ENCODE data around the gene SLC2A1. TPM values are rescaled to one million over a fixed set of nuclear protein-coding genes. Genes with fewer than 3 reads are reported as not detected.

Gene SLC2A1
- total and polyA plus RNA-seq, 2 of the 13 experiments (the other 11 are each of a cell fraction or from before 2014, with no cell fraction given), result 125 to 423 TPM

GRCh38 chr1:42933610-42934491 is 24.8 kb downstream of the SLC2A1 start:
- peaks cover 81% of the 10 kb centered on the region for H3K4me1 ChIP-seq (ENCODE audit: insufficient read depth, low read length)
- CTCF ChIA-PET (ENCODE audit: low intra/inter-chr PET ratio, low total read pairs), result no interaction called here
- POLR2A ChIA-PET, result no interaction called here
- no peak for ATAC-seq
- no peak overlapping the region for H3K27ac ChIP-seq (ENCODE audit: extremely low read length, insufficient read depth, low read length)
- no peak overlapping the region for H3K9ac ChIP-seq (ENCODE audit: insufficient read depth, low read depth, low read length)
- H3K36me3 ChIP-seq (replicated peaks in 1 of 2; ENCODE audit: control insufficient read depth in 1 of 2, insufficient read depth in 2 of 2, low read length in 2 of 2), result peaks cover 80 to 100% of the 10 kb centered on the region in 2 experiments
- H3K9me3 ChIP-seq (ENCODE audit: low read length), result no peaks in the 10 kb centered on the region
- H3K79me2 ChIP-seq (ENCODE audit: insufficient read depth, low read length), result peaks cover 72% of the 10 kb centered on the region
- no peaks in the 10 kb centered on the region for H3K27me3 ChIP-seq (ENCODE audit: control insufficient read depth in 1 of 2, insufficient read depth in 2 of 2, low read length in 2 of 2)
- H2AFZ ChIP-seq (ENCODE audit: low read length), result no peak overlapping the region
- 97% methylated on average over 6 of the region's 9 CpGs for WGBS (ENCODE audit: low lambda C conversion rate)
- peaks cover 98% of the 10 kb centered on the region for H4K20me1 ChIP-seq (ENCODE audit: insufficient read depth, low read length)
- FAIRE-seq, result no peak
- no peak overlapping the region for H3K4me2 ChIP-seq (ENCODE audit: low read depth, low read length)
- intact Hi-C loops (cut with micrococcal nuclease; ENCODE audit: unreplicated experiment), result no loop called here
- TF ChIP-seq RBM22 (optimal IDR thresholded peaks at IDR 0.05; ENCODE audit: low read length) (peak; percentile 66), AKAP8 (CRISPR knock-in tag; IDR thresholded peaks at IDR 0.05) (no peak), POLR2AphosphoS5 (IDR thresholded peaks at IDR 0.05; ENCODE audit: low read depth, low read length) (no peak; the same call in 1 of the 2 replicates), POLR2A (IDR thresholded peaks at IDR 0.05; ENCODE audit: insufficient read depth in 1 of 2, low read depth in 2 of 2, low read length in 2 of 2) (peak in 1 of 2 experiments; percentile 35; a peak in 2 of 4 replicates)
- in situ Hi-C loops (cut with HindIII; ENCODE audit: extremely low pct_ligation_motif_present, low pct_unique_long_range_greater_than_20kb), result no loop called here
- no peak overlapping the region for H3K4me3 ChIP-seq (replicated peaks in 1 of 3; ENCODE audit: insufficient read depth in 1 of 3, low read depth in 2 of 3, low read length in 3 of 3)
- DNase-seq (ENCODE audit: low spot score), result no peak
- no TSS peak for BruUV-seq (replicated peaks)

- DNase-seq (ENCODE audit: low spot score) (no peak), FAIRE-seq (no peak), ATAC-seq (no peak)
- in situ Hi-C loops (cut with HindIII; ENCODE audit: extremely low pct_ligation_motif_present, low pct_unique_long_range_greater_than_20kb), result no loop called here
- no peak overlapping the region for H2AFZ ChIP-seq (ENCODE audit: low read length)
- no peak overlapping the region for H3K4me2 ChIP-seq (ENCODE audit: low read depth, low read length)
- BruUV-seq (replicated peaks), result no TSS peak
- H3K9ac ChIP-seq (ENCODE audit: insufficient read depth, low read depth, low read length), result no peak overlapping the region
- CTCF ChIA-PET (ENCODE audit: low intra/inter-chr PET ratio, low total read pairs), result no interaction called here
- H3K4me1 ChIP-seq (ENCODE audit: insufficient read depth, low read length), result peaks cover 81% of the 10 kb centered on the region
- peaks cover 65% of the 10 kb centered on the region for H3K79me2 ChIP-seq (ENCODE audit: insufficient read depth, low read length)
- no peak overlapping the region for H3K27ac ChIP-seq (ENCODE audit: extremely low read length, insufficient read depth, low read length)
- H3K36me3 ChIP-seq (replicated peaks in 1 of 2; ENCODE audit: control insufficient read depth in 1 of 2, insufficient read depth in 2 of 2, low read length in 2 of 2), result peaks cover 80 to 100% of the 10 kb centered on the region in 2 experiments
- no peak overlapping the region for H3K4me3 ChIP-seq (replicated peaks in 1 of 3; ENCODE audit: insufficient read depth in 1 of 3, low read depth in 2 of 3, low read length in 3 of 3)
- TF ChIP-seq NFIB (CRISPR knock-in tag; IDR thresholded peaks at IDR 0.05; ENCODE audit: borderline replicate concordance) (no peak), CREM (IDR thresholded peaks at IDR 0.05) (no peak), CREM (CRISPR knock-in tag; IDR thresholded peaks at IDR 0.05) (no peak), POLR2G (IDR thresholded peaks at IDR 0.05; ENCODE audit: low read depth, low read length) (0 out of 2 replicates have a peak, but pooled peaks have one; percentile 24), RBM22 (optimal IDR thresholded peaks at IDR 0.05; ENCODE audit: low read length) (peak; percentile 58)
- no peaks in the 10 kb centered on the region for H3K27me3 ChIP-seq (ENCODE audit: control insufficient read depth in 1 of 2, insufficient read depth in 2 of 2, low read length in 2 of 2)
- intact Hi-C loops (cut with micrococcal nuclease; ENCODE audit: unreplicated experiment), result no loop called here
- POLR2A ChIA-PET, result no interaction called here
- 89% methylated on average over 5 of the region's 5 CpGs for WGBS (ENCODE audit: low lambda C conversion rate)
- no peaks in the 10 kb centered on the region for H3K9me3 ChIP-seq (ENCODE audit: low read length)
- peaks cover 98% of the 10 kb centered on the region for H4K20me1 ChIP-seq (ENCODE audit: insufficient read depth, low read length)
Measured at GRCh38 chr1:42933060-42933586, 25.5 kb downstream of the SLC2A1 start.
